D721Med (cell line): ENCODE measurements around the gene EVC.
"Not testable (repeated sequence)": the region's sequence is repeated elsewhere in the genome, so short reads cannot be mapped to it uniquely, and the experiment has no call there.

ENCODE experiments used
- DNase-seq: peaks from one replicate; pipeline ENCODE4 v3.0.0; 2011; ENCODE audit warnings: low spot score; ENCODE audit not compliant: insufficient read length
- FAIRE-seq: peaks from 2 replicates; lab custom pipeline; 2011; peaks lifted over from hg19 to GRCh38; lab: Jason Lieb, UNC
- CTCF ChIP-seq: IDR thresholded peaks from 2 replicates; pipeline ENCODE4 v1.5.1; 2012; ENCODE audit warnings: mild to moderate bottlenecking, control low read depth; ENCODE audit not compliant: insufficient read depth; ENCODE audit errors: missing control alignments

The EVC gene

GRCh38 chr4:5719350-5720055 is 8.5 kb downstream of the EVC start:
- no peak for FAIRE-seq
- no peak for TF ChIP-seq CTCF
- no peak for DNase-seq

- FAIRE-seq (no peak), DNase-seq (no peak)
- TF ChIP-seq CTCF, result no peak
These were observed 9.3 kb downstream of the EVC start for GRCh38 chr4:5720157-5720850.

GRCh38 chr4:5720980-5721379 is 10.0 kb downstream of the EVC start:
- no peak for TF ChIP-seq CTCF
- DNase-seq, result no peak
- FAIRE-seq, result no peak

- DNase-seq (no peak), FAIRE-seq (no peak)
- no peak for TF ChIP-seq CTCF
These were observed 10.9 kb downstream of the EVC start for GRCh38 chr4:5721923-5722322.

- no peak for TF ChIP-seq CTCF
- DNase-seq (no peak), FAIRE-seq (no peak)
These were observed 11.3 kb downstream of the EVC start for GRCh38 chr4:5722328-5722727.

GRCh38 chr4:5724377-5724776 is 13.4 kb downstream of the EVC start:
- no peak for TF ChIP-seq CTCF
- no peak for FAIRE-seq
- no peak for DNase-seq

GRCh38 chr4:5728412-5728811 is 17.4 kb downstream of the EVC start:
- DNase-seq, FAIRE-seq: not testable (repeated sequence)
